ENCODE data around the gene NACAD. TPM values are rescaled to one million over a fixed set of nuclear protein-coding genes. Genes with fewer than 3 reads are reported as not detected.

NACAD gene
- total and polyA plus RNA-seq, 8 donors: 0.31 to 3.5 (median 1.2) TPM

DNA sequence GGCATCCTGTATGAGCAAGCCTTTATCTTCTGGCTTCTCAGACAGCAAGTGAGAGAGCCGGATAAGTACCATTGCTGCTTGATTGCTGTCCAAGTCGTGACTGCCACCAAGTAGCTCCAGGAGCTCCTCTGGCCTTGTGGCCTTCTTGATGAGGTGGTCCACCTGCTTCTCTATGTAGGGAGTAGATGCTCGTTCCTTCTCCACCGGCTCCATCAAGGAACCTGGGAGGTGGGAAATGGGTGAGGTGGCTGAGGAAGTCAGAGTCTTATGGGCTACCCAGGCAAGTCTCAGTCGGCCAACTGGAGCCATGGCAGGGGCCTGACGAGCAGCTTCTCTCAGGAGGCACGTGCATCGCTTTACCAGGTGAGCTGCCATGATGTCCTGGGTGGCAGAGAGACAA is 20.1 kb upstream of the NACAD start:
- H3K4me1 ChIP-seq: peaks cover 0 to 15% (median 0%) of the 10 kb centered on the region in 3 donors
- TF ChIP-seq, protein P1, sequence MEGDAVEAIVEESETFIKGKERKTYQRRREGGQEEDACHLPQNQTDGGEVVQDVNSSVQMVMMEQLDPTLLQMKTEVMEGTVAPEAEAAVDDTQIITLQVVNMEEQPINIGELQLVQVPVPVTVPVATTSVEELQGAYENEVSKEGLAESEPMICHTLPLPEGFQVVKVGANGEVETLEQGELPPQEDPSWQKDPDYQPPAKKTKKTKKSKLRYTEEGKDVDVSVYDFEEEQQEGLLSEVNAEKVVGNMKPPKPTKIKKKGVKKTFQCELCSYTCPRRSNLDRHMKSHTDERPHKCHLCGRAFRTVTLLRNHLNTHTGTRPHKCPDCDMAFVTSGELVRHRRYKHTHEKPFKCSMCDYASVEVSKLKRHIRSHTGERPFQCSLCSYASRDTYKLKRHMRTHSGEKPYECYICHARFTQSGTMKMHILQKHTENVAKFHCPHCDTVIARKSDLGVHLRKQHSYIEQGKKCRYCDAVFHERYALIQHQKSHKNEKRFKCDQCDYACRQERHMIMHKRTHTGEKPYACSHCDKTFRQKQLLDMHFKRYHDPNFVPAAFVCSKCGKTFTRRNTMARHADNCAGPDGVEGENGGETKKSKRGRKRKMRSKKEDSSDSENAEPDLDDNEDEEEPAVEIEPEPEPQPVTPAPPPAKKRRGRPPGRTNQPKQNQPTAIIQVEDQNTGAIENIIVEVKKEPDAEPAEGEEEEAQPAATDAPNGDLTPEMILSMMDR (IDR thresholded peaks at IDR 0.05): no peak
- no peaks in the 10 kb centered on the region for H3K27me3 ChIP-seq
- no peak overlapping the region for H3K27ac ChIP-seq
- no peaks in the 10 kb centered on the region for H3K9me3 ChIP-seq
- 62 to 79% methylated on average over 8 of the region's 8 CpGs for WGBS, 2 donors
- no peak for DNase-seq
- no peak for ATAC-seq
- FAIRE-seq: no peak
- peaks cover 8 to 53% (median 41%) of the 10 kb centered on the region in 3 donors for H3K36me3 ChIP-seq
- intact Hi-C loops (cut with DNase I): no loop called here
- no peak overlapping the region for H3K4me3 ChIP-seq

DNA sequence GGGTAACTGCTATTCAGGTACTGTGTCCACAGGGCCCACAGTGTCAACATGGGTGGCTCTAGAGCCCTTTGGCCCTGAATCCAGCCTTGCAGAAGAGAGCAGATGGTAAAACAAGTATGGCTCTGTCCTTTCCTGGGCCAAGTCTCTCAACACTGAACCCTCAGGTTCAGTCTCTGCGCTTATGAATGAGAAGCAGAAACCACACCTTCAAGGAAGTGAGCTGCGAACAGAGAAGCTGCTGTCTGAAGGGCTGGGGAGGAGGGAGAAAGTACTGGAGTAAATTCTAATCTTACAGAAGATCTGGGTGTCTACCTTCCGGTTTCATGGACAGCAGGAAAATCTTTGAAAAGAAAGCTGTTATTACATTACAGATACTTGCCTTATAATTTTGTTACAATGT is 18.6 kb upstream of the NACAD start:
- WGBS, 2 donors: 83 to 84% methylated on average over 3 of the region's 3 CpGs
- Histone ChIP-seq H3K4me1 (peaks cover 0 to 15% (median 0%) of the 10 kb centered on the region in 3 donors), H3K9me3 (no peaks in the 10 kb centered on the region), H3K36me3 (peaks cover 8 to 68% (median 55%) of the 10 kb centered on the region in 3 donors), H3K27me3 (no peaks in the 10 kb centered on the region), H3K4me3 (no peak overlapping the region), H3K27ac (no peak overlapping the region)
- FAIRE-seq (no peak), ATAC-seq (no peak), DNase-seq (no peak)
- intact Hi-C loops (cut with DNase I): no loop called here
- TF ChIP-seq, protein P1 (IDR thresholded peaks at IDR 0.05): no peak

- no peak for ATAC-seq
- 75 to 90% methylated on average over 8 of the region's 8 CpGs for WGBS, 2 donors
- no peaks in the 10 kb centered on the region for H3K9me3 ChIP-seq
- intact Hi-C loops (cut with DNase I): no loop called here
- H3K27me3 ChIP-seq: no peaks in the 10 kb centered on the region
- TF ChIP-seq, protein P1 (IDR thresholded peaks at IDR 0.05): no peak
- FAIRE-seq: no peak
- no peak for DNase-seq
- no peak overlapping the region for H3K27ac ChIP-seq
- H3K4me3 ChIP-seq: no peak overlapping the region
- H3K36me3 ChIP-seq: peaks cover 8 to 73% (median 60%) of the 10 kb centered on the region in 3 donors
- H3K4me1 ChIP-seq: peaks cover 0 to 15% (median 0%) of the 10 kb centered on the region in 3 donors
Measured at GRCh38 chr7:45106820-45107219, 18.1 kb upstream of the NACAD start.

DNA sequence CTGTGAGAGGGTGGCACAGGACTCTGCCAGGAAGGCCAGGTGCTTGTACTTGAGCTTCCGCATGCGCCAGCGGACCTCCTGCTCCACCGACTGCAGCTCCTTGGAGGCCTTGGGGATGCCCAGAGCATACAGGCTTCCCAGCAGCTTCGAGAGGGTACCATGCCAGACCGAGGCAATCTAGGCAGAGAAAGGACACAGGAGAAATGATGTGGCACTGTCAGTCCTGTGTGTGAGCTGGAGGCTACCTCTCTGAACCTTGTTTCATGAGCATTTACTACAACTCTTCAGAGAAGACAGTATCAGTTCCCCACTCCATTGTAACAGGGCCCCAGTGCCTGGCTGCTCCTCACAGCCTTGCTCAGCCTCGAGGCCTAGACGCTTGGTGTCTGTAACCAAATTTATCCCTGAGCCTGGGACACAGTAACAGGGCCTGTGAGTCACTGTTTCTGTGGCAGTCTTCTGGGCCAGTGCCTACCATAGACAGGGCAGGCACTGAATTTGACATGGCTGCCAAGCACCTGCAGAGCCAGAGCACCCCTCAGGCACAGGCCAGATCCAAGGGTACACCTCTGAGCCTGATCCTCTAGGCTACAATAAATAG is 16.9 kb upstream of the NACAD start:
- intact Hi-C loops (cut with DNase I): no loop called here
- Histone ChIP-seq H3K9me3 (no peaks in the 10 kb centered on the region), H3K36me3 (peaks cover 12 to 84% (median 72%) of the 10 kb centered on the region in 3 donors), H3K27ac (no peak overlapping the region), H3K27me3 (no peaks in the 10 kb centered on the region), H3K4me1 (peaks cover 0 to 14% (median 0%) of the 10 kb centered on the region in 3 donors), H3K4me3 (no peak overlapping the region)
- TF ChIP-seq, protein P1 (IDR thresholded peaks at IDR 0.05): no peak
- no peak for ATAC-seq
- FAIRE-seq: no peak
- WGBS, 2 donors: 91 to 95% methylated on average over 8 of the region's 8 CpGs
- no peak for DNase-seq

DNA sequence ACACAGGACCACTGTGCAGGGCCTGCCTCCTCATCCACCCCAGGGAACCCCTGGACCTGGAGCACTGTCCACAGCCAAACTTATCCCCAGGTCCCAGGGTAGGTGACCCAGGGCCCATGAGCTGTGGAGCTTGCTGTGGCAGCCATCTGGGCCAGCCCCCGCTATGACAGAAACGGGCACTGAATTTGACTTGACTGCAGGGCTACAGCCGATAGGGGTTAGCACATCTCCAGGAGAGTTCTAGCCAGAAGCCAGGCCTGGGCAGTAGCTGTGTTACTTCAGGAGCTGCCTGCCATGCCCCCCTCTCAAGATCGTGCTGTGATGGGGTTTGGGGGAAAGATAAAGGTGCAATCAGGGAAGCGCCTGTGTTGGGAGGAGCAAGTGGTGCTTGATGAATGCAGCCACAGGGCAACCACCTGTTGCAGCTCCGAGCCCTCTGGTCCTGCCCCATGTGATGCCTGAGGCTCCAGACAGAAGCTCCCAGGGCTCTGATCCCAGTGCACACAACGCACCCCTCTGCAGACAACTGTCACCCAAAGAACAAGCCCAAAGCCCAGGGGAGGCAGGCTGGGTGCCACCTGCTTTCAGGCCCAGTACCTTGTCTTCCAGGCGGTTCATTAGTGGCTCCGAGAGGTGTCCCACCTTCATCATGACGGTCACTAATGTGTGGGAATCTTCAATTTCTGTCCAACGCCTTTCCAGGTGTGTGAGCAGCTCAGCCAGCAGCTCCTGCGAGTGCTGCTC is 16.2 kb upstream of the NACAD start:
- DNase-seq (peak in 1 of 6 donors; percentile 37), FAIRE-seq (no peak), ATAC-seq (no peak)
- H3K27me3 ChIP-seq: no peaks in the 10 kb centered on the region
- intact Hi-C loops (cut with DNase I): no loop called here
- TF ChIP-seq, protein P1 (IDR thresholded peaks at IDR 0.05): no peak
- H3K27ac ChIP-seq: no peak overlapping the region
- no peak overlapping the region for H3K4me3 ChIP-seq
- 88 to 94% methylated on average over 12 of the region's 12 CpGs for WGBS, 2 donors
- H3K36me3 ChIP-seq: peaks cover 14 to 91% (median 77%) of the 10 kb centered on the region in 3 donors
- H3K4me1 ChIP-seq: peaks cover 0 to 8% (median 0%) of the 10 kb centered on the region in 3 donors
- no peaks in the 10 kb centered on the region for H3K9me3 ChIP-seq

Data from pancreas (tissue), 10 donors.